GM03348 (cell line): ENCODE data around the gene SGPP1.
A peak's percentile ranks its signal among the peaks of the same experiment; 100 is the strongest.
"Not testable (repeated sequence)": the region's sequence is repeated elsewhere in the genome, so short reads cannot be mapped to it uniquely, and the experiment has no call there.

Experiments
- DNase-seq: peaks from one replicate; pipeline ENCODE4 v3.0.0; 2012; ENCODE audit warnings: low spot score

SGPP1 gene

DNA sequence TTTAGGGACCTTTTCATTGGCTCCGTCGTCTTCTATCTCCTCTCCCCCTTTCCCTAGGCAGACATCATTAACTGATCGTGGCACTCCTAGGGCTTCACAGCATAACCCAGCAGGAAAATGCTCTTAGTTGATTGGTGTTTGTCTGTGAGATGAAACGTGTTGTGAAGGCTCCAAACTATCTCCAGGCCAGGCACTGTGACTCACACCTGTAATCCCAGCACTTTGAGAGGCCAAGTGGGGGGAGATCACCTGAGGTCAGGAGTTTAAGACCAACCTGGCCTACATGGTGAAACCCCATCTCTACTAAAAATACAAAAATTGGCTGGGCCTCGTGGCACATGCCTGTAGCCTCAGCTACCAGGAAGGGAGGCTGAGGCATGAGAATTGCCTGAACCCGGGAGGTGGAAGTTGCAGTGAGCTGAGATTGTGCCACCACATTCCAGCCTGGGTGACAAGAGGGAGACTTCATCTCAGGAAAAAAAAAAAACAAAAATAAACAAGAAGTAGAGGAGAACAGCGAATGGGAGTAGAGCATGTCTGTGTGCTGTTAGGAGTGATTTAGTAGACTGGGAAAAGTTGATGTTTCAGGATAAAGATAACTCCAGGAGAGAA, 53.9 kb downstream of the SGPP1 start:
- no peak for DNase-seq

DNA sequence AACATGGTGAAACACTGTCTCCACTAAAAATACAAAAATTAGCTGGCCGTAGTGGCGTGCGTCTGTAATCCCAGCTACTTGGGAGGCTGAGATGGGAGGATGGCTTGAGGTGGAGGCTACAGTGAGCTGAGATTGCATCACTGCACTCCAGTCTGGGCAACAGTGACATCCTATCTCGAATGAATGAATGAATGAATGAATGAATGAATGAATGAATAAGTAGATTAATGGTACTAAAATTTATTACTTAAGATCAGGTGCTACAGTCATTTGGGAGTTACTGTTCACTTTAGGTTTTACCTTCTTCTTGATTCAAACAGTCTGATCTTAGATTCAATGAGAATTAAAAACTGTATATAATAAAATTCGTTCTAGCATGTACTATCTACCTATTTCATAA, 54.6 kb downstream of the SGPP1 start:
- DNase-seq: no peak

DNA sequence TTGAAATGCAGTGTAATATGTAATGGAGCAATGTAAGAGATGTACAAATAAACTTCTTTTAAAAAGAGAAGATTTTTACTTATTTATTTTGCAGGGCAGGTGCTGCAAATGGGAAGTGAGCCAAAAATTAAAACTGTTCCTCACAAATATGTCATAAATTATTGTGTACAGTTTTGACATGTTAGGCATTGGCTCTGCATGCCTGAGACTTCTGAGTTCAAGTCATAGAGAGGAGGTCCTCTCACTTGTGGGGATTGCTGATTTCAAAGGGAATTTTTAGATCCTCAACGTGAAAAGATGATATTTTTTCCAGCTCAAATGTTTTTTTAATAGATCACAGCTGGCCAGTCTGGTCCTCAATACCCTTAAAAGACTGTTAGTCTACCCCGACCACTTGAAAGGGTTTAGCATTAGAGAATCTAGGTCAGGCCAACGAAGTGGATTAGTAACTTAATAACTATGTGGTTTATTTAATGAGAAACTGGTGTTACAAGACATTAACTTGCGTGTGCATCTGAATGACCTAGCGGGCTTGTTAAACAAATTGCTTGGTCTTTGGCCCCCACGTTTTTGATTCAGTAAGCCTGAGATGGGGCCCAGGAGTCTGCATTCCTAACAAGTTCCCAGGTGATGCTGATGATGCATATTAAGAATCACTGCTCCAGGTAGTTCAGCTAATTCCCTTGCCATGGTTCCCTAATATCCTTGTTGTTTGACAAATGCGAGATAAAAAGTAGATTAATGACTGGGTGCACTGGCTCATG, 55.3 kb downstream of the SGPP1 start:
- DNase-seq: no peak

DNA sequence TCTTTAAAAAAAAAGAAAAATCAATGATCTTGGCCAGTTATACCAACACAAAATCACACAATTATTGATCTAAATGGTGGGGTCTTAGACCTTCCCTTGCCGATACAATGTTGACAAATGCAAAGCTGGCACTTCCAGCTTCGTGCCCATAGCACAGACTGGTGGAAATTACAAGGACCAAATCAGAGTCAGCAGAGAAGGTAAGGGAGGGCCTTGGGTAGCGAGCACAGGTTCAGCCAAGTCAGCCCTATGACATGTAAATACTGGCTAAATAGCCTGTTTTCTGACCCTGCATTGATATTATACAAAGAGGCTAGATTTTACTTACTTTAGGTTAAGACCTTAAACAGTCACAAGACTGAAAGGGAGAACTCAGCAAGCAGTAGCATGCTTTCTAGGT, 55.9 kb downstream of the SGPP1 start:
- no peak for DNase-seq

DNA sequence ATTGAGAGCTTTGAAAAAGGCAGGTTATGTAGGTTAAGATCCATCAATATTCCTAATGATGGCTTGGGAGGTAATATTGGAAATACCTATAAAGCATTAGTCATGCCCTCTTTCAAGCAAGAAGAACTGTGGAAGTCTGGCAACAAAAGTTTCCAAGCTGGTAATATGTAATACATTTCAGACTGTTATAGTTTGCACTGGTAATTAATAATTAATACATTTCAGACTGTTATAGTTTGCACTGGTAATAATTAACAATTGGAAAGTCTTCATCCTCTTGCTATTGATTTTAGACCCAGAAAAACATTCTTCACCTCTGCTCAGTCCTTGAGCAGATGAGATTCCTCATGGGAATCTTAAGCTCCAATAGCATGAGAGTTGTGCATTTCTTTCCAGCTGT, 57.2 kb downstream of the SGPP1 start:
- DNase-seq: no peak

DNA sequence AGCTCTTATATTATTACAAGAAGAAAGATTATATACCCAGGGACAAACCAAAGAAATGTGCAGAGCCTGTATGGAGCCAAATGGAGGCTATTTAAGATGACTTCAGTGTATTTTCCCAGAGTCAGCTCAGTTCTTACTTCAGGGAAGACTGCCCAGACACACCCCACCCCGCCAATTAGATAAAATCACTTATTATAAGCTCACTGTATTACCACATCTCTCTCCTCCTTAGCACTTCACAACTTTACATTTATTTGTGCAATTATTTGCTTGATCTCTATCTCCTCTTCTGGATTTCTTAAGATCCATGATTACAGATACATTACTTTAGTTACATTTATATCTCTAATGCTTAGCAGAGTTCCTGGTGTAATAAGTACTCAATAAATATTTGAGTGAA, 61.5 kb downstream of the SGPP1 start:
- DNase-seq: no peak

DNA sequence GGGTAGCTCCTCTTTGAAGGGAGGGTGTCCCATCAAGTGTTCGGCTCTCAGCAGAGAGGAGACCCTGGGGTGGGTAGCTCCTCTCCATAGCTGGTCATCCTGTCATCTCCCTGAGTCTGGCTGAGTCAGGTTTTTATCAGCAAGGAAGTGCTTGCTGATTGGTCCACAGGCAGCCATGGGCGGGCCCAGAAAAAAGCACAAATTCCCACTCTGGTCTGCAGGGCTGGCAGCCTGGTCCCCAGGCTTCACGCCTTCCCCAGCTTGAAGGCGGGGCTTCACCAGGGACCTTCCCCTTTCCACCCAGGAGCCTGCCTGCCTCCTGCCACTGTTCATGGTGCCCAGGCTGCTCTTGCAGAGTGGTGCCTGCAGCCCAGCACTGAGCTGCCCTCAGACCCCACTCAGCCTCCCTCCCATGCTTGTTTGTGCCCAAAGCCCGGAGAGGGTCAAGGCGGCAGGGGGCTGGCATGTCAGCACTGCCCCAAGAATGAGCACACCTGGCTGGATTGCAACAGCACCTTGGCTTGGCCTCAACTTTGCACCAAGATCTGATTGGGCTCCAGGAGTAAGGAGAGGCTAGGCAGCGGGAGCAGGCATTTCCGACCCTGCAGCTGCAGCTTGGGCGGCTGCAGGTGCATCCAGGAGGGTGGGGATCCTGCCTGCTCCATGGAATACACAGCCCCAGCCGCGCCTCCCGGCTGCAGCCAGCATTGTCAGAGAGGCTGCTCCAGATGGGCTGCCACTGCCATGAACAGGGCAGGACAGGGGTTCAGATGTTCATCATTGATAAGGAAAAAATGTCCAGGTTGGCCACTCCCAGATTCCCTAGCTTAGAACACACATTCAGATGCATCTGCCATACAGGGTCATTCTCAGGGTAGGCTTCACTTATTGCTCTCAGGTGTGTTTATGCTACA, 64.2 kb downstream of the SGPP1 start:
- DNase-seq: no peak

DNA sequence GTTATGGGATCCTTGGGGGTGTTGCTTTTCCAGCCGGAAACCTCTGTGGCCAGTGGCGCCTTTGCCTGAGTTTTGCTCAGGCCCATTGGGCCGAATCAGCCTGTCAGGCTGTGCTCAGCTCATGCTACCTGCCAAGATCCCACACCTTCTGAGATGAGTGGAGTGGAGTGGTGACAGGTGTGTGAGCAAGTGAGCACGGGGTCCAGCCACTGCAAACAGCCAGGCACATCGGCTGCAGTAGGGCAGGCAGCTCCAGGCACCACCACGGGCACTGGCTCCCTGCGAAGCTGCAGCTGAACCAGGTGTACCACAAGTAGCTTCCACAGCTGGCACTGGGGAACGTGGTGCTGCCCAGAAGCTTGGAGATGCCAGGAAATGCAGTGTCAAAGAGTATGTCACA, 65.1 kb downstream of the SGPP1 start:
- DNase-seq: no peak

DNA sequence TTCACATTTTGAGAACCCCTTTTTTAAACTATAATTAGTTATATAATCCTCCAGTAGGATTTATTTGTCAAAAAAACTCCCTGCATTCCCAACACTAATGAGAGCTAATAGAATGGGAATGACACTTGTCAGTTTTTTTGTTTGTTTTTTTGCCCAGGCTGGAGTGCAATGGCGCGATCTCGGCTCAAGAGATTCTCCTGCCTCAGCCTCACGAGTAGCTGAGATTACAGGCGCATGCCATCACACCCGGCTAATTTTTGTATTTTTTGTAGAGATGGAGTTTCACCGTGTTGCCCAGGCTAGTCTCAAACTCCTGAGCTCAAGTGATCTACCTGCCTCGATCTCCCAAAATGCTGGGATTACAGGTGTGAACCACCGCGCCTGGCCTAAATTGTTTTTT, 66.0 kb downstream of the SGPP1 start:
- DNase-seq: not testable (repeated sequence)

DNA sequence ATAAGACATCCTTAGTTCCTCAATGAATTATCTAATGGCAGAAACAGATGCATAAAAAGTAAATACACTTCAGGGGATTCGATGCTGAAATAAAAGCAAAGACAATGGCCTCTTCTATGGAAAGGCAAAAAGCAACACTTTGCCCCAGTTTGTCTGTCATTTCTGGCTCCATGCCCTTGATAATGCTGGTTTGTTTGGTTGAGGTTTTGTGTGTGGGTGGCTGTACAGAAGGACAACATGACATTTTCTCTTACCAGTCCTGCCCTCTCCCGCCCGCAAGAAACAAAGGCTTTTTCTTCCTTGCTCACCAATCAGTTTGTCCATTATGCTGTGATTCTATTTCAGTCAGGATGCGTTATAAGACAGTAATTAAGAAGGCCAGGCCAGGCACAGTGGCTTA, 68.1 kb downstream of the SGPP1 start:
- no peak for DNase-seq

DNA sequence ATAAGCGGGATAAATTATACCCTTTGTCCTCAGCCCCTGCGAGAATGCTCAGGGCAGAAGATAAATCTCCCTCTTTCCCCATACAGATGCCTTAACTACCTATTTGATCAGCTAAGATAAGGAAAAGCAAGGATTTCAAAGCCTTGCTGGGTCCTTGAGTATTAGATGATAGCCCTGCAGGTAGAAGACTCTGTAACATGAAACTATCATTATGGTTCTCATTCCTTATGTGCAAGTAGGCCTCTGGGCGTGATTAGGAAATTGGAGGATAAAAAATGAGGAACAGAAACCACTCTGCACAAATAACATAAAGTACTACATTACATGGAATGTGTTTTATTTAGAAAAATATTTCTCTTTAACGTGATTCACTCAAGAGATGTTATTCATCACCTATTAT, 71.7 kb downstream of the SGPP1 start:
- no peak for DNase-seq

DNA sequence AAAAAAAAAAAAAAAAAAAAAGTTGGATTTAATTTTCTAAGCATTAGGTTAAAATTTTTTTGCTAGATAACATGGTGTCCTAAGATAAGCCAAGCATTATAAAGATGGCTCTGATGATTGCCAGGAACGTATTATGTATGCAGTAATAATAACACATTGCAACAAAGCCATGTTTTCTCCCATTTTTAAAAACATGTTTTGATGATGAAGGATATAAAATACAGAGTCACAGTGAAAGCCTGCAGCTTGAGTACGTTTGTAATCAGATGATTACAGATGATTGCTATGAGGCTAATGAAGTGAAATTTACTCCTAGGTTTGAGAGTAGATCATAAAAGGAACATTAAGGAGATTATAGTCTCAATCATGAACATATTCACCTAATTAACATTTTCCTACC, 72.9 kb downstream of the SGPP1 start:
- DNase-seq: no peak

DNA sequence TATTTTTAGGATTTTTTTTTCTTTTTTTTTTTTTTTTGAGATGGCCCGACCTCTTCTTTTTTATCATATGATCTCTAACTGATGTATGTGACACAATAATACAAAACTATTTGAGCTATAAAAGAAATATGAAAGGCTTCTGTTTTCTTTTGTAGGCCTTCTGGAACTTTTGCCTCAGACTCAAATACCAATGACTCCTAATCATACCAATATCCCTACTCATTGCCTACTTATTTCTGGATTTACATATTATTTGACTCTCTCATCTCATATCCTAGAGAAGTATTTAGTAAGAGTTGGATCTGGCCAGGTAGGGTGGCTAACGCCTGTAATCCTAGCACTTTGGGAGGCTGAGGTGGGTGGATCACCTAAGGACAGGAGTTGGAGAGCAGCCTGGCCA, 73.5 kb downstream of the SGPP1 start:
- peak; percentile 62 for DNase-seq

DNA sequence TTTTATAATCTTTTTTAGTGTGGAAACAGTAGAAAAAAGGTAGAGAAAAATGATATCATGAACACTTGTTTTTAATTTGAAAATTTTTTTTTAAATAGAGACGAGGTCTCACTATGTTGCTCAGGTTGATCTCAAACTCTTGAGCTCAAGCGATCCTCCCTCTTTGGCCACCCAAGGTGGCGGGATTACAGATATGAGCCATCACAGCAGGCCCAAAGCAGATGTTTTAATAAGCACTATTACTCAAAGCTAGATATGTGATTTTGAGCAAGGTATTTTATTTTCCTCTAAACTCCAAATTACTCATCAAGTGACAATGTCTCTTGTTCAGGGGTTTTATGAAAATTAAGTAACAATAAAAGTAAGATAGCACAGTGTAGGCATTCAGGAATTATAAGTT, 75.5 kb downstream of the SGPP1 start:
- DNase-seq: no peak

DNA sequence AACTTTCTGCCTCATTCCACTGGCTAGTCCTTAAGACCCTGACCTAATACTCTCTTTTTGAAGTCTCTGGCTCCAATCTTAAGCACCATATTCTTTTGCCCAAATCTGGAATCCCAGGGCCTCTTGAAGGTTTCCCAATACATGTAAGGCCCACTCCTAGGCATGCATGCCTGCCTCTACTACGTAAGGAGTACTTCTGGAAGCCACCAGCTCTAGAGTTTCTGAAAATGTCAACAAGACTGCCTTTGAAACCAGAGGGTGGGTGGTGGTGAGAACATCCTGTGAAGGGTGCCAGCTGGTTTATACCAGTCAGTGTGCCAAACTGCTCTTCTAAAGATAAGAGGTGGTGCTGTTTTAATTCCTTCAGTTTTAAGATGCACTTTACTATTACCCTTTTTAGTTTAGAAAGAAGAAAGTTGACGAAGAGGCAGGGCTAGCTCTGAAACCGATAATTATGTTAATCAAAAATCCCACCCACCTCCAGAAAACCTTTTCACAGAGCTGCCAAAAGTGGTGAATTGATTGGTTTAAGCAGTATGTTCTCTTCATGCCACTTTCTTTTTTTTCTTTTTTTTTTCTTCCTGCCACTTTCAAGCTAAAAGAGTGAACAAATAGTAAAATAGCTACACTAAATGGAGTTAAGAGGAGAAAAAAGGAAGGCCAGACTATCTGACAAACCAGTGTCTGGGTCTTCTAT, 77.5 kb downstream of the SGPP1 start:
- DNase-seq: no peak

DNA sequence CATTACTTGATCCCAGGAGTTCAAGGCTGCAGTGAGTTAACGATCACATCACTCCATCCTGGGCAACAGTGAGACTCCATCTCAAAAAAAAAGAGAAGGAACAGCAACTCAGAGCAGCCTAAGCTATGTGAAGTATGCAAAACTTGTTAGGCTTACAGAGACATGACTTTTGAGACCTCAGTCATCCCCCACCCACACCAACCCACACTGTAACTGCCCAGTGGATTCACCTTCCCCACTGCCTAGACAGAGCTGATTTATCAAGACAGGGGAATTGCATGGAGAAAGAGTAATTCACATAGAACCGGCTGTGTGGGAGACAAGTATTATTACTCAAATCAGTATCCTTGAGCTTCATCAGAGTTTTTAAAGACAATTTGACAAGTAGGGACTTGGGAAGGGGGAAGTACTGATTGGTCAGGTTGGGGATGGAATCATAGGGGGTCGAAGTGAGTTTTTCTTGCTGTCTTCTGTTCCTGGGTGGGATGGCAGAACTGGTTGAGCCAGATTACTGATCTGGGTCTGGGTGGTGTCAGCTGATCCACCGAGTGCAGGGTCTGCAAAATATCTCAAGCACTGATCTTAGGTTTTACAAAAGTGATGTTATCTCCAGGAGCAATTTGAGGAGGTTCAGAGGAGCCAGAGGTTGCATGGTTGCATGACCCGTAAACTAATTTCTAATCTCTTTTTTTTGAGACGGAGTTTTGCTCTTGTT, 80.0 kb downstream of the SGPP1 start:
- peak; percentile 16 for DNase-seq

DNA sequence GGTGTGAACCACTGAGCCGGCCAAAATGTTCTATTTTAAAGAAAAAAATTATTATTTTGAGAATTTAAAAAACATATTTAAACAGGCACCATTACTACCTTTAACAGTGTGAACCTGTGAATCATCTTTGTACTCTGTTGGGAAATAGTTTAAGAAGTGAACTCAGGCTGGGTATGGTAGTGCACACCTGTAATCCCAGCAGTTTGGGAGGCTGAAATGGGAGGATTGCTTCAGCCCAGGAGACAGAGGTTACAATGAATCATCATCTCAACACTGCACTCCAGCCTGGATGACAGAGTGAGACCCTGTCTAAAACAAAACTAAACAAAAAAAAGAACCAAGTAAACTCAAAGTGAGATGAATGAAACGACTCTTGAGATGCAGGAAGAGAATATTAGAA, 83.1 kb downstream of the SGPP1 start:
- no peak for DNase-seq

DNA sequence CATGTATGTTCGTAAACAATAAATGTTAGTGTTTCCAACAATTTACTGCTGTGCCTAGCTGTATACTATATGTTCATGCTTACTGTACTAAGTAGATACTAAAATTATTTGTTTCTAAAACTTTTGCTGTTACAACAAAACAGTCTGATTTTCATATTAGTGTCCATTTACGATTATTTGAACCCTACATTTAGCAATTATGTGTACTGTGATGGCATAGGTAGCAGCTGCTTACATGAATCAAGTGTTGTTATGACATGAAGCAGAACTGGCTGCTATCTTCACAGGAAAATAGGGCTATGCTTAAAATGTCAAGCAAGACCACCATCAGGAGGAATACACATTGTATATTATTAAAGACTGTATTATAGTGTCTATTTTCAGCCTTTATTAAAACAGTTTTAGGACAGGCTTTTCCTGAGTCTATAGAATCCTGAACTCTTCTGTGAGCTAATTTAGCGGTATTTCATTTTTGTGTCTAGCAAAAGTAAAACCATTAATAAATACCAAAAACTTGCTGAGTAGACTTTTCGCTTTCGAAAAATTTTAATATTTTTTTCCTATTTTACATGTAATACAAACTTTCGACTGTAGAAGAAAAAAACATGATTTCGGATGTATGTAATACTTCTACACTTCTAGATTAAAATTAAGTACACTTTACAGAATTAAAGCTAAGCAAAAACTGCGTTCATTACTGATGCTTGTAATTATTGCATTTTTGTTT, 85.0 kb downstream of the SGPP1 start:
- no peak for DNase-seq

DNA sequence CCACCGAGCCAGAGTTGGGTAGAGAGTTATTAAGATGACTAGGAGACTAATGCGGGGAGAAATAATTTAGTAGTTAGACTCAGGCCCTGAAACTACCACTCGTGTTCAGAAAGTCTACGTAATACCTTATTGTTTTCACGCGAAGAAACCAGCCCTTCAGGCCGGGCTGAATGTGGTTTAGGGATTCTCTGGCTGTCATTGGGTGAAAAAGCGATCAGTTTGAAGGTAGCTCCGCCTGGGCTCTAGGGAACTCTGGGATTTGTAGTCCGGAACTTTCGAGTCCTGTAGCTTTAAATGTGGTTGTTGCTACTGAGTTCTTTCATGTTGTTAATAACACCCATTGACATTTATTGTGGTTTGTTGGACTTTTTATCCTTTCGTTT, 85.6 kb downstream of the SGPP1 start:
- DNase-seq: peak; percentile 89

DNA sequence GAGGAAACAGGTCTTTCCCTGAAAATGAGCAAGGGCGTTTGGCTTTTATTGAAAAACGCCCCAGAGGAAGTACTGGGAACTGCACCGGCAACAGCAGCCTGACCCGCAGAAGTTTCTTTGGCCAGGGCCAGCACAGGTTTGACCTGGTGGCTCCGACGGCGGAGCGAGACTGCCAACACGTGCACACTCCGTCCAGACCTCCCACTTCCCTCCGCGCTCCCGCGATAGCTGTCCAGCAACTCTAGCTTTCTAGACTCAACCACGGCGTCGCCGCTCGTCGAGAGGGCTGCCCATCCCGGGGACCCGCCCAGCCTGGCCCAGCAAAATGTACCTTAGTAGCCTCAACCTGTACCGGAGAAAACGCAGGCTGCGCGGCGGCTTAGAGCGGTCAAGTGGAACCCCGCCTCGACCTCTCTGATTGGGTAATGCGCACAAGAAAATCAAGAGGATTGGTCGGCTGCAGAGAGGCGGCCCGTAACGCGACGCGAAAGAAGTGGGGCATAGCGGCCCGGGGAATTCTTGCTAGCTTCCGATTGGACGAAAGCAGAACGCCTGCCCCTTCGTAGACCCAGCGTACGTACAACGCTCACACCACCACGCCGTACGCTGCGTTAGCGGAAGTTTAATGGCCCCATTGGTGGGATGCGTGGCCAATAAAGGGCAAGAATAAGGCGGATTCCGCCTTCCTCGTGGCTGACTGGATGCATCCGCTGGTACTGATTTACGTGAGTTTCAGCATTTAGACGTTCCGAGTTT, 86.2 kb downstream of the SGPP1 start, which contains the start of gene WDR89:
WDR89 (minus strand) TSS at position 399 of the 756 bp plus-strand sequence. CDS start 41,929 bp downstream, outside the sequence.
- peak; percentile 98 for DNase-seq
